ENCODE data around the gene WDR86.

Gene WDR86

GRCh38 chr7:151427705-151428377 is 18.0 kb upstream of the WDR86 start:
- no peak for DNase-seq

- DNase-seq: no peak
Measured at GRCh38 chr7:151426904-151427704, 17.3 kb upstream of the WDR86 start.

GRCh38 chr7:151426441-151426903 is 16.6 kb upstream of the WDR86 start:
- DNase-seq: peak; percentile 95

- peak; percentile 65 for DNase-seq
Measured at GRCh38 chr7:151425670-151426440, 16.0 kb upstream of the WDR86 start.

- DNase-seq: no peak
Measured at GRCh38 chr7:151424799-151425198, 15.0 kb upstream of the WDR86 start.

- DNase-seq: no peak
Measured at GRCh38 chr7:151423936-151424335, 14.1 kb upstream of the WDR86 start.

- DNase-seq: no peak
Measured at GRCh38 chr7:151423226-151423625, 13.4 kb upstream of the WDR86 start.

- DNase-seq: no peak
Measured at GRCh38 chr7:151422212-151422611, 12.4 kb upstream of the WDR86 start.

GRCh38 chr7:151420144-151420543 is 10.3 kb upstream of the WDR86 start:
- DNase-seq: no peak

- DNase-seq: no peak
Measured at GRCh38 chr7:151416941-151417315, 7.1 kb upstream of the WDR86 start.

DNA sequence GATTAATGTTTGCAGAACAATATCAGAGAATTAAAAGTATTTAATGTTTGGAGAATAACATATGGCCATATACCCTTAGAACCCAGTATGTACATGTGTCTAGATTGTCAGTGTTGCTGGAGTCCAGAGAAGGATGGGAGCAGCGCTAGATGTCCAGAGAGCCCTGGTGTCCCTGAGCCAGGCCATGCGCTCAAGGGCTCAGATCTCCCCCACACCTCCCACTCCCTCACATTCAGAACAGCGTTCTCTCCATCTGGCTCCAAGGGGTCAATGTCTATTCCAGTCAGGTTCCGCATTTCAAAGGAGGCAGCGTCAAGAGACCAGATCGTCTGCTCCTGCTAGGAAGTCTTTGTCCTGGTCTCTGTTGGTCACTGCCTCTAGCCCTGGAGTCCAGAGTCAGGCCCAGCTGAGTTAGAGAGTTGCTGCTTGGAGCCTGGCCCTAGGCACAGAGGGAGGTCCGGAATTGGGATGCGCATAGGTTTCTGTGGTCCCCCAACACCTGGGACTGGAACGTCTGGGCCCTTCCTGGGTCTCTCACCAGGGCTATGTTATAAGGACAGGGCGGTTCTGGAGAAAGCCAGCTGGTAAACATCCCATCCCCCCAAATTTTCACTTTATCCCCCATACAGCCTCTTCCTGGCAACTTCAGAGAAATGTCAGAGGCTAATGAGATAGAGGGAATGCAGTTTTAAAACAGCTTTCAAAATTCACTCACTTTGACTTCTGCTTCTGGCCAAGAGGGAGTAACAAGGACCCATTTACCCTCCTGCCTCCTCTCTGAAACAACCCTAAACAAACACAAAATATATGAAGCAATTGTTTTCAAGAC is 6.5 kb upstream of the WDR86 start:
- DNase-seq: no peak

DNA sequence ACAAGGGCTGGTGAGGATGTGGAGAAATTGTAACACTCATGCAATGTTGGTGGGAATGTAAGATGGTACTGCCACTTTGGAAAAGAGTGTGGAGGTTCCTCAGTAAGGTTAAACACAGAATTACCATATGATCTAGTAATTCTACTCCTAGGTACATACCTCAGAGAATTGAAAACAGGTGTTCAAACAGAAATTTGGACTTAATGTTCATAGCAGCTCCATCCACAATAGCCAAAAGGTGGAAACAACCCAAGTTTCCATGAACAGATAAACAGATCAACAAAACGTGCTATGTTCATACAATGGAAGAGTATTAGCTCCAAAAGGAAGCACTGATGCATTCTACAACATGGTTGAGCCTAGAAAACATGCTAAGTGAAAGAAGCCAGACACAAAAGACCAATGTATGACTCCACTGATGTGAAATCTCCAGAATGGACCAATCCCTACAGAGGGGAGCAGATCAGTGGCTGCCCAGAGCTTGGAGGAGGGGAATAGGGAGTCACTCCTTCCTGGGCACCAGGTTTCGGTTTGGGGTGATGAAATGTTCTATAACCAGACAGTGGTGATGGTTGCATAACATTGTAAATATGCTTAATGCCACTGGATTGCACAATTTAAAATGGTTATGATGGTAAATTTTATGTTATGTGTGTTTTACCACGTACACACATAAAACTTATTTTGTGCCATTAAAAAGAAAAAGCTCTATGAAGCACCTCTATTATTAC is 5.7 kb upstream of the WDR86 start:
- DNase-seq: peak; percentile 15

DNA sequence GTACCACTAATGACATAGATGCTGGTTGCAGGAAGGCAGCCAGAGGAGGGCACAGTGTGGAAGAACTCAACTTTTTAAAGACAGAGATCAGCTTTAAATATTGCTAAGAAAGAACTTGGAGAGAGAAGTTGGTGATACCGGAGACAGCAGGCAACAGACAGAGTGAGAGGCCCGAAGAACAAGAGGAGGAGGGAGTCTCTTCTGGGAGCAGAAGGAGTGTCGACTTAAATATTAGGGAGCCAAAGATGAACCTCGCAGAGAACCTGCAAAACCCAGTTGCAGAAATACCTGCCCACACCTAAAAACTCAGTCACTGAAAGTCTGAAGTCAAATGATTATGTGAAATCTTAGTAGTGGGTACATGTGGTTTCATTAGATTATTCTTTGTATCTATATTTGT is 3.4 kb upstream of the WDR86 start:
- DNase-seq: no peak

DNA sequence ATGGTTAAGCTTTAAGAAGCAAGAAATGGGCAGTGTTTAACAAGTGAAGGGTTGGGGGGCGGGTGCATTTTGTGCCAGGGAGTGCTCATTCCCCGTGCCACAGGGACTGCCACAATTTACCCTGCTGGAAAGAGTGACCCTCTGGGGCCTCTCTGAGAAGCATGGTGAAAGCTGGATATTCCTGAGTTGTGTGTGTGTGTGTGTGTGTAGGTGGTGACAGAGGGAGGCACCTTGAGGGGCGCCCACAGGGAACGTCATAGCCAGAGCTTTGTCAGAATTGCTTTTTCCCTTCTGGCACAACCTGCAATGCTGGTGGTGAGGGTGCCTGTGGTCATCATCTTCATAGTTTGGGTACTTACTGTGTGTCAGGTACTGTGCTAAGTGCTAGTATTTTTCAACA is 2.5 kb upstream of the WDR86 start:
- no peak for DNase-seq

- no peak for DNase-seq
Measured at GRCh38 chr7:151411551-151411950, 1.7 kb upstream of the WDR86 start.

- DNase-seq: no peak
Measured at GRCh38 chr7:151410405-151411390, 860 bp upstream of the WDR86 start.

DNA sequence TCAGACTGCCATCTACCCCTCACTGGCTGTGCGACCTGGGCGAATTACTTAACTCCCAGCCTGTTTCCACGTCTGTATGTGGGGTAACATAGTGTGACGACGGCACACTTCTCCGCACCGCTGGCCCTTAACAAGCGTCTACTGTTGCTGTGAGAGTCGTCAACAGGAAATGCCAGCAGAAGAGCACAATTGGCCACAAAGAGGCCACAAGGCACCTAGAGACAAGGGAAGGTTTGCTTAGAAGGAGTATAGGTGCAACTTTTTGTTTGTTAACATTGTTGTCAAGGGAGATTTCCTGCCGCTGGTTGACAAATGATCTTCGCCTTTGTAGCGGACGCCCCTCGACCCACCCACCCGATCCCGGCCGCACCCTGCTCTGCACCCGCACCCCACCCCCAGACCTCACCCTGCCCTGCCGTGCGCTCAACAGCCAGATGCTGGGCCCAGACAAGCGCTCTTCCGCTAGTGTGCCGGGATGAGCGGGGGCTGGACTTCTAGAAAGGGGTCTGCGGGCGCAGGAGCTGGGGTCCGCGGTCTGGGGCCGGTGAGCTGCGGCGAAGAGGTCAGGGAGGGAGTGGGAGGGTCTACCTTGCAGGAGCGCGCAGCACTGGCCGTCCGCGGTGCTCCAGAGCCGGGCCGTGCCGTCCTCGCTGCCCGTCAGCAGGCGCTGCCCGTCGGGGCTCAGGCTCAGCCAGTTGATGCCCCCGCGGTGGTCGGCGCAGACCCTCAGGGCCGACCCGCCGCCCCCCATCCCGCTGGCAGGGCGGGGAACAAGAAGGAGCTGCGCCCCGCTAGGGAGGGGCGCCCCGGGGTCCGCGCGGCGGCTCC is 785 bp downstream of the WDR86 start:
- DNase-seq: no peak

DNA sequence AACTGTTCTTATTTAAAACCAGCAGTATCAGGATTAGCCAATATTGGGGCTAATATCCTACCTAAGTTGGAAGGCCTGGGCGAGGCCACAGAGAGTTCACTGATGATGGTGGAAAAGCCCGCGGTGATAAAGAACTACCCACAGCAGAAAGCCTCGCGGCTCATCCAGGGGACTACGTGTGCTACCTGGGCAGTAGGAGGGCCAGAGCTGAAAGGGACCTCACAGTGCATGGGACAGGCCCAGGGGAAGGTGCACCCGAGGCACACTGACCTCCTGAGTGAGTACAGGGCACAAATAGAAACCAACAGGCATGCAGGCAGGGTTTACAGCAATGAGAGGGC is 1.4 kb downstream of the WDR86 start:
- DNase-seq: no peak

- DNase-seq: no peak
Measured at GRCh38 chr7:151406886-151407583, 2.8 kb downstream of the WDR86 start.

All from EL (cell line).